HG03571 (cell line): ENCODE data around the gene HSPH1.
A peak's percentile ranks its signal among the peaks of the same experiment; 100 is the strongest.
"Not testable (repeated sequence)": the region's sequence is repeated elsewhere in the genome, so short reads cannot be mapped to it uniquely, and the experiment has no call there.

ENCODE experiments used
- ATAC-seq: cut with Tn5 transposase; IDR thresholded peaks from one replicate; pipeline ENCODE4 v1.9.1; 2021; ENCODE audit not compliant: unreplicated experiment

HSPH1 gene

DNA sequence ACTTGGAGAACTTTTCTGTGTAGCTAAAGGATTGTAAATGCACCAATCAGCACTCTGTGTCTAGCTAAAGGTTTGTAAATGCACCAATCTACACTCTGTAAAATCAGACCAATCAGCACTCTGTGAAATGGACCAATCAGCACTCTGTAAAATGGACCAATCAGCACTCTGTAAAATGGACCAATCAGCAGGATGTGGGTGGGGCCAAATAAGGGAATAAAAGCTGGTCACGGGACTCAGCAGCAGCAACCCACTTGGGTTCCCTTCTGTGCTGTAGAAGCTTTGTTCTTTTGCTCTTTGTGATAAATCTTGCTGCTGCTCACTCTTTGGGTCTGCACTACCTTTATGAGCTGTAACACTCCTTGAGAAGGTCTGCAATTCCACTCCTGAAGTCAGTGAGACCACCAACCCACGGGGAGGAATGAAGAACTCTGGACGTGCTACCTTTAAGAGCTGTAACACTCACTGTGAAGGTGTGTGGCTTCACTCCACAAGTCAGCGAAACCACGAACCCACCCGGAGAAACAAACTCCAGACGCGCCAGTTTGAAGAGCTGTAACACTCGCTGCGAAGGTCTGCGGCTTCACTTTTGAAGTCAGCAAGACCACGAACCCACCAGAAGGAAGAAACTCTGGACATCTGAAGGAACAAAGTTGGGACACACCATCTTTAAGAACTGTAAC, 16.2 kb upstream of the HSPH1 start:
- not testable (repeated sequence) for ATAC-seq

DNA sequence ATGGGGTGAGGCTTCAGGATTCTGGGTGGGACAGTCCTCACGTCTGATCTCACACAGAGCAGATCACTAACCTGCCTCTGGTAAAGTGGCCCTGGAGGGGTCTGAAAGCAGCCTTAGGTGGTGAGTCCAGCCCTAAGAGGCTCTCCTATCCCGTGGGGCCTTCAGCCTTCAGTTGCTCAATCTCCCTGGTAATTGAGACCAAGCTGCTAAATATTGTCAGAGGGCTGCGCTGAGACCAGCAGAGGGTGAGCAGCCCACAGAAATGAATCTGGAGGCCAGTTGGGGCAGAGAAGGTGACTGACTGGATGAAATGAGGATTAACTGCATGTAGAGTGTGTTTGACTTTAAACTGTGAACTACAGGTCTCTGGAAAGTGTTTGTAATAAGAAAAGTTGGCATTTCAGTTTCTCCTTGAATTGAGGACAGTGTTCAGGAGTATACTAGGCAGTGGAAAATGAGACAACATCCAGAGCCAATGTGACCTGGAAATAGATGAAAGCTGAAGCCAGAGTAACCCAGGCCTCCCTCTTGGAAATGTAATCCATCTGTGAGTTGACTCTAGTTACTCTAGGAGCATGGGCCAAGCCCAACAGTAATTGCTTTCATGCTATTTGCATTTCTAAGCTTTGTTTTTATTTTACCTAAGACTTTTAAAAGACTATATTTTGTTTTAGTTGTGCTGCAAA, 14.3 kb upstream of the HSPH1 start:
- ATAC-seq: no peak

GRCh38 chr13:31174018-31174417, 12.3 kb upstream of the HSPH1 start:
- ATAC-seq: no peak

- no peak for ATAC-seq
These were observed 10.8 kb upstream of the HSPH1 start for GRCh38 chr13:31172535-31172934.

GRCh38 chr13:31172001-31172400, 10.3 kb upstream of the HSPH1 start:
- no peak for ATAC-seq

DNA sequence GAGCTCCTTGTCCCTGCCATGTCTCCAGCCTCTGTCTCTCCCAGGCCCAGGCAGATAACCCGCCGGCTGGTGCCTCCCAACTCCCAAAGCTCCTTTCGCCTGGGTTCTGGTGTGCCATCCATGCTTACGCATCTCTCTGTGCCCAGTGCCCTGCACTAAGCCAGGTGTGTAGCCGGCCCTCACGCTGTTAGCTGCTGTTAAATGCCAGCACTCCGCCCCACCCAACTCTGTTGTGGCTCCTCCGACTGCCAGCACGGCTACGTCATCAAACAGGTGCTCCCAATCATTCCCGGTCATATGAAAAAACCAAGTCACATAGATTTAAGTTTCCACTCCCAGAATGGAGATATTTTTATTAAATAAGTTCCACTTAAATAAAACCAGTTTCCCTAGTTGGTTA, 7.0 kb upstream of the HSPH1 start:
- ATAC-seq: no peak

GRCh38 chr13:31168166-31168565, 6.5 kb upstream of the HSPH1 start:
- ATAC-seq: peak; percentile 54

DNA sequence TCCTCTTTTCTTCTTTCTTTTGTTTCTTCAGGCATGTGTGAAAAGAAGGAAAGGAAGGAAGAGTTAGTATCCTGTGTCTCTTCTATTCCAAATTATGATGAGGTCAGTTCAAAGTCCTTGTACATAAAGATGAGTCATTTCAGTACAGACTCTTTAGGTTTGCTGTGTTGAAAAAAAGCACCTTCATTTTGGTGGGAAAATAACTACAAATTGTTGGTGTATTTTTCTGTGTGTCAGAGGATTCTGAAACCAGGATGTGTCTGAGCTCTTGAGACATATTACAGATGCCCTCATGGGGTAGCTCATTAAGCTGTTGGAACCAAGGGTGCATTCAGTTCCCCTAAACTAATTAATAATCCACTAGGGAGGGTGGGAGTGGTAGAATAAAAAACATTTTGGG, 5.8 kb upstream of the HSPH1 start:
- peak; percentile 71 for ATAC-seq

DNA sequence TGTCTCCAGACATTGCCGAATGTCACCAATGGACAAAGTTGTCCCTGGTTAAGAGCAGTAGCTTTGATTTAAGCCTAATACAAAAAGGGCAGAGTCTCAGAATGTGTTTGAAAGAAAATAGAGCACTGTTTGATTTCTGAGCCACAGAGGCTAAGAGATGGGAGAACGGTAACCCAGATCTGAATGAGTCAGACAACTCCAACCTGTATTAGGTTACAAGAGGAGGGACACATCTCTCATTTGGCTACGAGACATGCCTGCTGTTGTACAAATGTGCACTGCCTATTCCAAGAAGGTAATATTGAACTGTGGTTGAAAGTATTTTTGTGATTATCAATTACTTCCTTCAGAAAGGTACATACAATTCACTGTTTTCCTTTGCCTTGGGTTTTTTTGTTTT, 4.9 kb upstream of the HSPH1 start:
- ATAC-seq: no peak

DNA sequence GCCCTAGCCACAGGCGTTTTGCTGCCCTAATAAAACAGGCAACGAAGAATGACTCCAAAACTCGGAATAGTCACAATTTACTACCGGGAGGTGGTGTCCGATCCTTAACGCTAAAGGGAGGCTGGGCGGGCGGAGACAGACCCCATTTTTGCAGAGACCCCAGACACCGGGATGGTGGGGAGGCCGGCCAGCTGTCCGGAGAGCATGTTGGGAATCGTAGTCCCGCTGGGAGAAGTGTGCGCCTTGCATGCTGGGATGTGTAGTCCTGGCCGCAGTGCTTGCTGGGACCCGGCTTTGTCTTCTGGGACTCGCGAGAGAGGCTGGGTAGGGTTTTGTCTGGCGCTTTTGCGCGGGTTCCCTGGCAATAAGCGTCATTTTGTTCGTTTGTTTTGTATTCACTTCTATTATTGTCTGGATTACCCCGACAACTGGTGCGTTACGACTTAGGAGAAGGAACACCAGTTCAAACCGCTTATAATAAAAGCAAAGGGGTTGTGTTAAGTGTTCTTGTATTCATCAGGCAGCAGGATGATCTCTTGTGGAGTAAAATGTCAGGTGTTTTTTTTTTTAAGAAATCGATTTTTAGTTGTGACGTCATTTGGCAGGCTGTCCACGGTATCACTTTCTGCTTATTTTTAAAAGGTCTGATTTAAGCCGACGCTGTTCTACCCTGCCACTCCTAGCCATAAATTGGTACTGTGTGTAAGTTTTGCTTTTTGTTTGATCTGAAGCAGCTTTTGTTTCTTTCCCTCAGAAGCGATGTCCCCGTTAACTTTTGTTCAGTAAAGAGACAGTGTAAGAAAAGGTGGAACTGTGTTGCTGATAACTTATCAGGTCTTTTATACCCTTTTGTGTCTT, 676 bp upstream of the HSPH1 start:
- peak; percentile 83 for ATAC-seq

- no peak for ATAC-seq
These were observed 697 bp downstream of the HSPH1 start for GRCh38 chr13:31160857-31161556.

DNA sequence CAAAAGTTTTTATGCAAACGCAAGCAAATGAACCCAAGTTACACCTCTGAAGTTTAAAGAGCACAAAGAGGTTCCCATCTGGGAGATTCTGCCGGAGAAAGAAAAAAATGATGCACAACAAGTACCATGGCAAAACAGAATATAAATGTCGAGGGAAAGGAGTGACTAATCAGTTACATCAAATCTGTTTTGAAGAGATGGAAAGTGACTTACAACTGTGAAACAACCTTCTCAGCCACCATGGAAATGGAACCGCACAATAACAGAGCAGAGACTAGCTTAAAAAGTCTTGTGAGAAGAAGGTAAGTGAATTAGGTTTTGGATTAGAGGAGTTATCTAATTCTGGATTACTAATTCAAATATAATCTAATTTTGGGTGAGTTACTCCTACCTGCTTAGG, 2.4 kb downstream of the HSPH1 start:
- ATAC-seq: no peak

DNA sequence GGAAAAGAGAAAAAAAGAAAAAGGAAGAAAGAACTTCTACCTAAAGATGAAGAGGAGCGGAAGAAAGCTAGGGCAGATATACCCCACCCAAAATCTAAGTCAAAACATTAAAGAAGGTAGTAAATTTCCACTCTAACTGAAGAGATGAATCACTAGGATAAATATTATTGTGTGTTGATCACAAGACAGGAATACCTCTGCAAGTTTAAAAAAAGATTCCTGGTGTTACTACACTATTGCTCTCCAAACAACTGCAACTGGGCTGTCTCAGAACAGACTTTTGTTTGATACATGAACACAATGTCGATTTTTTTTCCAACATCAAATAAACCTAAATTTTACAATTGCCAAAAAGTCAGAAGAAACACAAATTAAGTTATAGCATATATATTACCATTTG, 6.8 kb downstream of the HSPH1 start:
- ATAC-seq: no peak

DNA sequence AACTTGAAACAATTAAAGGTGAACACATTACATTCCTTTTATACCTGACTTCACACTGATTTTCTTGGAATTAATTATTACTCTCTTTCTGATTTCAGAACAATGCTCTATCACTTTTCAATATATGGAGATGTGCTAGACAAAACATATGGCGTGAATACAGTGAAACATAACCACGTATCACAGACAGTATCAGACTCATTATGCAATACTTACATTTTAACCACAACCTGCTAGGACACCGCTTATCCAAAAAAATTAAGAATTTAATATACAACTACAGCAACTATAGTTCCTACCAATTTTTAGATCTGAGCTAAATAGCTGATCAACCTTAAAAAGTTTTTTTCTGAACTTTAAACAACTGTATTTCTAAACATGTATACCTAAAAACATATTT, 9.9 kb downstream of the HSPH1 start:
- ATAC-seq: no peak

- no peak for ATAC-seq
These were observed 11.3 kb downstream of the HSPH1 start for GRCh38 chr13:31150315-31150985.

GRCh38 chr13:31149604-31150003, 12.1 kb downstream of the HSPH1 start:
- ATAC-seq: no peak

DNA sequence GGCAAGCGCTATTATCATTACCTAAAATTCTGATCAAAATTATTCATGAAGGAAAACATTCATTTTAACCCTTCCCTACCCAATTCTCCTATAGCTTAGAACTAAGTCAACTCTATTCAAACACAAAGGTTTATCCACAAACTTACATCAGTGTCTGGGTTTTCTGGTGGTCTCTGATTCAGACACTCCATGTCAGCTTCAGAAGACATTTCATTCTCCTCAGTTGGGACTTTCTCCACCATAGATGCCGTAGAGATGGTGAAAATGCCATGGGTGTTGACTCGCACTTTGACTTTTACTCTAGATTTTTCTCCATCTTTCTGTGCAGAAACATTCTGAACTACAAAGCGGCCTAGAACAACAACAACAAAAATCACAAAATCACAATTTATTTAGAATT, 16.3 kb downstream of the HSPH1 start:
- no peak for ATAC-seq

DNA sequence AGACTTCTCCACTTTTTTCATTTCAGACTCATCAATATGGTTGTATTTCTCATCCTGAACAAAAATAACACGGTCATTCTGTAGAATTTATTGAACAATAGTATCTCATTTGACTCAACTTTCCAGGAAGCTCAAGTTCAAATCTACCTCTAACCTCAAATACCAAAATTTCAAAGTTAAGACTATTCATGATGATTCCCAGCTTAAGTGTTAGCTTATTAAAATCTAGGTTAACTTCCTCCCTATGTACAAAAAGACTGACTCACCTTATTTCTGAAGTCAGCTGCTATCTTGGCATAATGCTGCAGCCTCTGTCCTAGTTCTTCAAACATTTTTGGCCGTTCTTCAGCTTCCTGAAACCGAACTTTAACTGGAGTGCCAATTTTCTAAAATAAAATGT, 23.2 kb downstream of the HSPH1 start:
- ATAC-seq: no peak

DNA sequence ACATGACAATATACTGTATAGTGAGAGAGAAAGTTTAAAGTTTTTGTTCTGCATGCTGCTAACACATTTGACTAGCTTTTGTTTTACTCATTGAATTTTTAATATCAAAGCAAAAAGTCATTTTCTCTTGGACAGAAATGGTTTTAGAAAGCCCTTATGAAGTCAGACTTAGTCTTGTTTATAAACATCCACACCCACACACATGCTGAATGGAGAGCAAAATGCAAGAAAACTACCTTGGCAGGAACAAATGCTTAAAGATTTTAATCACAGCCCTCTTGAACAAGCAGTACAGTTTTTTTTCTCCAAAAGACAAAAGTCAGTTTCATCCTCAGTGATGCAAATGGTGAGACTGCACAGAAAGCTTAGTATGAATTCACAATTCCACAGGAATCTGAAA, 25.0 kb downstream of the HSPH1 start:
- ATAC-seq: no peak

DNA sequence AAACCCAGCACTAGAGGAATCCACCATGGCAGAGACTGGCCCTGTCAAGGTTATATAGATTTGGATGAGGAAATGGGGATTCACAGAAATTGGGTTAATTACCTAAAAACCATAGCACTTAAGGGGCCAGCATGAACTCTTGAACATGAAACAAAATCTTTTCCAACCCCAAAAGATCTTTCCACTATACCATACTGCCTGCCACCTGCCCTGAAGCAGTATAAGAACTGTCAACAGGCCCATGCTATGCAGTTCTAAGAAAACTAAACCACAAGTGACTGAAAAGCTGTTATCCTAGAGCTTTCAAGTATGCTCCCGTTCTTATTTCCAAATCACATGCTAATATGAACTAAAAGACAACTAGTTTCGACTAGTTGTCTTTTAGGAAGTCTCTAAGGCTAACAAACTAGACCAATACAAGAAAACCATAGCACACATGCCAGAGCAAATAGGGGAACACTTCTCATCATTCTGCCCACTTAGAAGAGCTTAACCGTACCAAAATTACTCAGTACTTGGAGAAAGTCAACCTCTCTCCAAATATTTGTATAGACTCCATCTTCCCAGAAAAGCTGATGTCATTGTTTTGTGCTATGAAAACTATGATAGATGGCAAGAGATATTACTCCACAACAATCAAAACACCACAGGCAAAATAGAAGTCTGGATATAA, 27.5 kb downstream of the HSPH1 start:
- no peak for ATAC-seq
